ENCODE data around the gene LRRC4B.
"Not testable (repeated sequence)": the region's sequence is repeated elsewhere in the genome, so short reads cannot be mapped to it uniquely, and the experiment has no call there.

The LRRC4B gene

DNA sequence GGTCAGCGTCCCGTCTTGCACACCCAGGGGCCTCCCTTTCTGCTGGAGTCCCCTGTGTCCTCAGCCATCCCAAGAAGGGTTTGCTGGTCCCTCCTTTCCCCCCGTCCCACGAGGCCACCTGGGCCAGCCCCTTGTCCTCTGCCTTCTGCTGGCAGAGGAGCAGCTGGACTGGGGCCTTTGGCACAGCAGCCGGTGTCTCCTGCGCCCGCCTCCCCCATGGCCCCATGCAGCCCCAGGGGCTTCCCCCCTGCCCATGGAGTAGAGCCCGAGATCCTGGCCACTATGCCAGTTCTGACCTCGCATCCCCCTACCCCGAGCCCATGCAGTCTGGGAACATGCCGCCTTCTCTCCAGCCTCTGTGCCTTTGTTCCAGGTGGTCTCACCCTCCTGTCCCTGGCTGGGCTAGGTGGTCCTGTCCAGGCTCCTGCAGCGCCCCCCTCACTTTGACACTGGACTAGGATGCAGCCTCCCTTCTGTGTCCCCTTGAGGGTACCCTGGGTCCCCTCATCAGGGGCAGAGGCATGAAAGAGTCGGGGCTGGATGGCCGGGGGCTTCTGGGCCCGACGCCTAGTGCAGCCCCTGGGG is 85.9 kb downstream of the LRRC4B start:
- DNase-seq, result no peak

DNA sequence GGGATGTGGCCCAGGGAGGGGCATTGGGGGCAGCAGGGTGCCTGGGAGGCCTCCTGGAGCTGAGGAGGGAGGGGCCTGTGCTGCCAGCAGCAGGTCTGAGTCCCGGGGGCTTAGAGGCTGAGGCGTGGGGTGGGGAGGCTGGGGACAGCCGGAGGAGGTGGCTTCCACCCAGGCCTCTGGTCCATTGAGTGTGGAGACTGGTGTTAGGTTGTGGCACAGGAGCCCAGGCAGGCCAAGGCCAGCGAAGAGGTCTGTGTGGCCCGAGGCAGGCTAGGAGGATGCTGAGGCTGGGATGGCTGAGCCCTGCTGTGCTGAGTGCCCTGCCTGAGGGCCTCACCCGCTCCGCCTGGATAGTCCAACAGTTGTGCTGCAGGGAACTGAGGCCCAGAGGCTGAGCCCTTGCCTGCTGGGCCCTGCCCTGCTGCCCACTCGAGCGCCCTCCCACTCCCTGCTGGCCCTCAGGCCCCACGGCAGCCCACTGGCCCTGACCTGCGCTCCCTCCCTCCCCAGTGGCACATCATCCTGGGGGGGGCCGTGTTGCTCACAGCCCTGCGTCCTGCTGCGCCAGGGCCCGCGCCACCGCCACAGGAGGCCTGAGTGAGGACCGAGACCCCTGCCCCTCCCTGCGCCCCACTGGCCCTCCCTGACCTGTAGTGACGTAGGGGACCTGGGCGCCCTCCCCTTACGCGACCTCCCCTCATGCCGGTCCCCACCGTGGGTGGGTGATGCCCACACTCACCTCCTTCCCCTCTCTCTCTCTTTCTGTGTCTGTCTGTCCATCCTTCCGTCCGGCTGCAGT is 86.7 kb downstream of the LRRC4B start:
- no peak for DNase-seq

DNA sequence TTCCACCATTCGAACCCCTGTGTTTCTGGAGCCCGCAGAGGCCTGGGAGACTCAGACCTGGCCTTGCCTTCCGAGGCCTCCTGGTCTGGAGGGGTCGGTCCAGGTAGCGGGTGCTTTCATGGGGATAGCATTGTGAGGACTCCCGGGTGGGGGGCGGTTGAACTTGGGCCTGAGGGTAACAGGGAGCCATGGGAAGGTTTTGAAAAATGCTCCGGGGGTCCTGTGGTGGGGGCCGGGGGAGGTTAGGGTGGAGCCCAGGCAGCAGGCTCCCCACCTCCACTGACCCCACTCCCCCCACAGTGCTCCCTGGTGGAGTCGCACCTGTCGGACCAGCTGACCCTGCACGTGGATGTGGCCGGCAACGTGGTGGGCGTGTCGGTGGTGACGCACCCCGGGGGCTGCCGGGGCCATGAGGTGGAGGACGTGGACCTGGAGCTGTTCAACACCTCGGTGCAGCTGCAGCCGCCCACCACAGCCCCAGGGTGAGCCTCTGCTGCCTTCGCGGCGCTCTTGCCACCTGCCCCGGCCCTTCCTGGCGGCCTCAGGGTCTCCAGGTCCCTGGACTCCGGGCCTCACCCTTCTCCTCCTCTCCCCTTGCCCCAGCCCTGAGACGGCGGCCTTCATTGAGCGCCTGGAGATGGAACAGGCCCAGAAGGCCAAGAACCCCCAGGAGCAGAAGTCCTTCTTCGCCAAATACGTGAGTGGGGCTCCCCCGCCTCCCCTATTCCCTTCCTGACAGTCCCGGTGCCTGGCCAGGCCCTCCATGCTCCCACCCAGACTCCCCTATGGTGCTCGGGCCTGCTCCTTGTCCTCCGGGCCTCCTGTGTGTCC is 87.7 kb downstream of the LRRC4B start:
- no peak for DNase-seq

DNA sequence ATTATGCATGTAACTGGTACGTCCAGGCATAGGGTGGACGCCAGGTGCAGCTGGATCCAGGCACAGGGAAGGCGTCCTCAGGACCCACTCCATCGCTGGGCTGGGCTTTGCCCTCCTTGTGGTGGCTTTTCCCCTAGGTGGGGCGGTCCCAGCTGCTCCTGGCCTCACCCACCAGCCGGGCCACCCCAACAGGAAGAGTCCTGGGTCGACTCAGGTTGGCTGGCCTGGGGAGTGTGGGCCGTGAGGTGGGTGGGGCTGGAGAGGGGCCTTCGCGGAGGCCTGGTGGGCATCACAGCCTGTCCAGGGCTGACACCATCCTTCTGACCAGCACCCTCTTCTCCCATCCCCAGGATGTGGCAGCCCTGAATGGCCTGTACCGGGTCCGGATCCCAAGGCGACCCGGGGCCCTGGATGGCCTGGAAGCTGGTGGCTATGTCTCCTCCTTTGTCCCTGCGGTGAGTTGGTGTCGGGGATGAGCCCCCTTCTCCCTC is 88.4 kb downstream of the LRRC4B start:
- DNase-seq, result no peak

DNA sequence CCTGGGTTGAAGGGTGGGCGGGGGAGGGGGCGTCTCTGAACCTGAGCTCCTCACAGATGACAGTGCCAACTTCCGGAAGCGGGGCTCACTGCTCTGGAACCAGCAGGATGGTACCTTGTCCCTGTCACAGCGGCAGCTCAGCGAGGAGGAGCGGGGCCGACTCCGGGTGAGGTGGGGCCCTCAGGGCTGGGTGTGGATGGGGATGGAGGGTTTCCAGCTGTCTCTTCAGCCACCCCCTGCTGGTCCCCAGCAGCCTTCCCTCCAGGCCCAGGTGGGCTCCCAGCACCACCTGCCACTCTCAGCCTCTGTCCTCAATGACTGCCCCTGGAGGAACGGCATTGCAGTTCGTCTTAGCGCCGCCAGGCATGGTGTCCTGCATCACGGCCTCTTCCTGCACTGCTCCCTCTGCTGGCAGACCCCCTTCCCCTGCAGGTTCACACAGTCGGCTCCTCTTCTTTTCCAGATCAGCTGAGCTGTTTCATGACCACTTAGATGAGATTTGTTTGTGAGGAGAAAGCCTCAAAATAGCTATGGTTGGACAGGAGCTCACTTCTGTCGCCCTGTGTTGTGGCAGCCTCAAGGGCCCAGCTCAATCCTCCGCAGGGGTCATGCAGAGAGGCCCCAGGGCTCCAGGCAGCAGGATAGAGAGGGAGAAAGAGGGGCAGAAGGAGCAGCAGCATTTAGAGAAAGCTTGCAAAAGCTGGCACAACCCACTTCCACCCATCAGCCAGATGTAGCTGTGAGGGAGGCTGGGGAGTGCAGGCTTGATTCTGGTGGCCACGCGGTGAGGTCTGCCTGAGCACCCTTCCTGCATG is 89.1 kb downstream of the LRRC4B start:
- no peak for DNase-seq

DNA sequence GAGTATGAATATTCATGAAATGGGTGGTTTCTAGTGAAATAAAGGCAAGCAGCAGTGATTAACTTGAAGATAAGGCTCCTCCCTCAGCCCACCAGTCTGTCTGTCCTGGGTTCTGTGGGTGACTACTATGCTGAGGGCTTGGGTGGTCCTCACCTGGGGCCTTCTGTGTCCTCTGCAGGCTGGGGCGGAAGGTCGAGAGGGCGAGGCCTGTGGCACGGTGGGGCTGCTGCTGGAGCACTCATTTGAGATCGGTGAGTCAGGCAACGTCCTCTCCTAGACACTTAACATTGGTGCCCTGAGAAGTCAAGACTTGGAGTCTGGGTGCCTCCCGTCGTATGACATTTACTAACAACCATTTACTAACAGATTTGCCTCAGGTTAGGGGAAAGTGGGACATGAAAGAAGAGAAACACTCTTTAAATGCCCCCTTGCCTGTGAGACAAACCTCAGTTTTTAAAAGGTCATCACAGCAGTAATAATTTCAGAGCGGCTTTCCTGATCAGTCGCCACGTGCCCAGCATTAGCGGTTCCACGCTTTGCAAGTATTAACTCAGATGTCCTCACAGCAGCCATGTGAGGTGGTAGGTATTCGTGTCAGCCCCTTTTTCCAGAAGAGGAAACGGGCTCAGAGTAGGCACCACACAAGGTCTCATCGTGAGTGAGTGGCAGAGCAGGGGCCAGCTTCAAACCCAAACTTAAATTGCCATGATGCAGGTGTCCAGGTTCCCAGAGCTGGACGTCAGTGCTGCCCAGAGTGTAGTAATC is 90.3 kb downstream of the LRRC4B start:
- DNase-seq, result no peak

DNA sequence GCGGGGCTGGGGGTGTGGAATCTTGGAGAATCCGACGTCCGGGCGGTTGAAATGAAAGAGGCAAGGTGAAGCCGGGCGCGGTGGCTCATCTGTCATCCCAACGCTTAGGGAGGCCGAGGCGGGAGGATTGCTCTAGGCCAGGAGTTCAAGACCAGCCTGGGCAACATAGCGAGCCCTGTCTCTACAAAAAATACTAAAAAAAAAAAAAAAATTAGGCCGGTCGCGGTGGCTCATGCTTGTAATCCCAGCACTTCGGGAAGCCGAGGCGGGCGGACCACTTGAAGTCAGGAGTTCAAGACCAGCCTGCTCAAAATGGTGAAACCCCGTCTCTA is 91.4 kb downstream of the LRRC4B start:
- no peak for DNase-seq

DNA sequence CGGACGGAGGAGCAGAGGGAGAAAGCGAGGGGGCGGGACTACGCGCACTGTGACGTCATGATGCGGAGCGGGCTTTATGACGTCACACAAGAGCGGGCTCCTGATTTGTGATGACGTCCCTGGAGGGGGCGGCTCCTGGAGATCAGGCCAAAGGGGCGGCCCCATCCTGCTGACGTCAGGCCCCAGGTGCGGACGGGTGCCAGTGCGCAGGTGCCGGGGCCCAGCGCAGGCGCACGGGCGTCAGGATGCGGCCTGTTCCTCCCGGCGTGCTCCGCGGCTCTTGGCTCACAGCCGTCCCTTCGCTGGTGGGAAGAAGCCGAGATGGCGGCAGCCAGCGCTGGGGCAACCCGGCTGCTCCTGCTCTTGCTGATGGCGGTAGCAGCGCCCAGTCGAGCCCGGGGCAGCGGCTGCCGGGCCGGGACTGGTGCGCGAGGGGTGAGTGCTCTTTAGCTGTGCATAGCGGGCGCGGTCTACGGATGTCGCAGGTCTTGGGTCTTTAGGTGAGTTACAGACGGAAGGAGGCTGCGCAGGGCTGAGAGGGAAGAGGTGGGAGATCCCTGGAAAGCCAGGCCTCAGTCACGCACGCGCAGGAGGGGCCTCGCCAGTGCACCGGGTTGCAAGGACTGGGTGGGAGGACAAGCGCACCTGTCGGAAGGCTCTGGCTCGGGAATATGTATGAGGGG is 91.9 kb downstream of the LRRC4B start, which contains the start of the genes EMC10 and GARIN5A:
Gene EMC10 (plus strand): TSS at position 284 of the 683 bp plus-strand sequence. CDS start 38 bp downstream, at position 322.
Gene GARIN5A (minus strand): TSS at position 625 of the 683 bp plus-strand sequence. CDS start 460 bp downstream, at position 165.
- DNase-seq, result peak; percentile 98

DNA sequence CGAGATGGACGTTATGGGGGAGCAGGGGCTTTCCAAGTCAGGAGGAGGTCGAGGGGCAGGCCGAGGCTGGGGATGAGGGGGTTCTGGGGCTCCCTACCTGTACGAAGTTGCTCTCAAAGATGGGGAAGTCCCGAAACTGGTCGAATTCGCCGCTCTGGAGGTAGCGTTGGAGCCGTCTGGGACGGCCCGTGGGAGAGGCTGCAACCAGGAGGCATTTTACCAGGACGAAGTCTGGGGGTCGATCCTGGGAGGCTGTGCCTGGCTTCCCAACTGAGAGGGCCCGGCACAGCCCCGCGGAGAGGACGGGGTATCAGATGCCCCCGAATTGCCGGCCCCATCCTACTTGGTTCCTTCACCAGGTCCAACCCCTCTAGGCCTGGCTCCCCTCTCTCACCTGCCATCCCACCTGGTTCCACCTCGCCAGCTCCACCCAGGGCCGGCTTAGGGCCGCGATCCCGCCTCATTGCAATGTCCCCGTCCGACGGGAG is 92.5 kb downstream of the LRRC4B start:
- no peak for DNase-seq

DNA sequence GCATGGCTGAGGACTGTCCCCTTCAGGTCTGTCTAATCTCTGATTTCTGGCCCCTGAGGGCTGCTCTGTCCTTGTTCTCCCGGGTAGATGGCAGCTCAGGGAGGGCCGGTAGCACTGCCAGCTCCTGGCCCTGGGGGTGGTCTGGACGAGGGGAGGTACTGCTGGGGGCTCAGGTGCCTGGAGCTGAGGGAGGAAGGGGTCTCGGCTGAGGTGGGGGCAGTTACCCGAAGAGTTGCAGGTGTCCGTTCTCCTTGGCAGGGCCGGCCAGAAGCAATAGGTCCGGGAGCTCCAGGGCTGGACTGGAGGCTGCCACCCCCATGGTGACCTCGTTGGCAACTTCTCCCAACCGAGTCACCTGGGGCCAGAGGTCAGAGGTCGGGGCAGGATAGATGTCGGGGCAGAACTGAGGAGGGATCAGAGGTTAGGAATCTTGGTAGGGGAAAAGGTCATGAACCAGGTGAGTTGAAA is 93.1 kb downstream of the LRRC4B start:
- DNase-seq, result no peak

DNA sequence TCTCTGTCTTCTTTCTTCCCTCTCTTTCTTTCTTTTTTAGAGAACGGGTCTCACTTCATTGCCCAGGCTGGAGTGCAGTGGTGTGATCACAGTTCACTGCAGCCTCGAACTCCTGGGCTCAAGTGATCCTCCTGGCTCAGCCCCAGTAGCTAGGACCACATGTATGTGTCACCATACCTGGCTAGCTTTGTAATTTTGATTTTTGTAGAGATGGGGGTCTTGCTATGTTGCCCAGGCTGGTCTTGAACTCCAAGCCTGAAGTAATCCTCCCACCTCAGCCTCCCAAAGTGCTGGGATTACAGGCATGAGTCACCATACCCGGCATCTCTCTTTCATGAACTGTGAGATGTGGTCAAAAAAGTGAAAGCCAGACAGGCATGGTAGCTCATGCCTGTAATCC is 94.9 kb downstream of the LRRC4B start:
- DNase-seq, result not testable (repeated sequence)

DNA sequence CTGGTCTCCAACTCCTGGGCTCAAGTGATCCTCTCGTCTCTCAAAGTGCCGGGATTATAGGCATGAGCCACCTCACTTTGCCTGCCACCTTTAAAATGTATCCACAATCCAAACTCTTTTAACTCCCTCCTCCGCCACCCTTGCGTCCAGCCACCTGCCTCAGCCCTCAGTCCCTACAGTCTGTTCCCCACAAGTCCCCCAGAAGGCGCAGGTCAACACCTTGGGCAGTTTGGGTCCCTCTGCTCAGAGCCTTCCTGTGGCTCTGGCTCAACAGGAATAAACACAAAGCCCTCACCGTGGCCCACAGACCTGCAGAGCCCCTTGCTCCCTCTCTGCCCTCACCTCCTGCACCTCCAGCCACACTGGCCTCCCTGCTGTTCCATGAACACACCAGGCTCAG is 99.4 kb downstream of the LRRC4B start:
- no peak for DNase-seq

DNA sequence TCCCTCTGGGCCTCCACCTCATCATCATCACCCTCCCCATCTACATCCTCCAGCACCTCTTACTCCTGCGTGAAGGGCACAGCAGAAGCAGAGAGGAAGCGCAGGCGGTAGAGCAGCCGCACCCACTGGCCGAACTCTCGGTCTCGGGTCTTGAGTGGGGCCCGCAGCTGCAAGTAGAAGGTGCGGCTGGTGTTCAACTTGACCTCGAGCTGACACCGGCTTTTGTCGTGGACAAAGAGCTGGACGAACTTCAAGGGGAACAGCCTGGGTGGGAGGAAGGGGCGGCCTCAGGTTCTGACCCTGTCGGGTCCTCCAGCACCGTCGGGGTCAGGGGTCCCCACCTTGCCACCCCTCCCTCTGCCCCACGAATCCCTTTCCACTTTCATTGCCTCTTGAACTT is 100.7 kb downstream of the LRRC4B start:
- no peak for DNase-seq

All from retina (tissue), 1 donor.